Gastrocnemius medialis (tissue), 4 donors: Measurements from ENCODE around the gene CALD1. TPM values are rescaled to one million over a fixed set of nuclear protein-coding genes. Genes with fewer than 3 reads are reported as not detected.
A peak's percentile ranks its signal among the peaks of the same experiment; 100 is the strongest.

Experiments used
- ATAC-seq, 2 donors: fragments of 150-250 bp; one replicate each; pipeline ENCODE4 v1.9.1; 2016
- DNase-seq, 2 donors: peaks; one replicate each; pipeline ENCODE4 v3.0.0-alpha.2; 2019
- H3K27ac ChIP-seq, 4 donors: fragments of 200-600 bp; sonication (generic); 1 replicate in 1 of 4; 2 replicates in 3 of 4; pipeline ENCODE4 v1.5.1; 2016 to 2018; ENCODE audit warnings: mild to moderate bottlenecking in 2 of 4, moderate library complexity in 1 of 4
- H3K27me3 ChIP-seq, 3 donors: fragments of 200-600 bp; sonication (generic) in 2 of 3; 1 replicate in 1 of 3; 2 replicates in 2 of 3; pipeline versions ENCODE4 v1.5.1 to v1.6.0; 2016 to 2019; ENCODE audit warnings: mild to moderate bottlenecking in 1 of 3, moderate library complexity in 1 of 3
- H3K36me3 ChIP-seq, 2 donors: fragments of 200-600 bp; sonication (generic) in 1 of 2; one replicate each; pipeline ENCODE4 v1.5.1; 2017 to 2018
- H3K4me1 ChIP-seq, 2 donors: fragments of 200-600 bp; sonication (generic) in 1 of 2; one replicate each; pipeline ENCODE4 v1.5.1; 2016 to 2017; ENCODE audit warnings: mild to moderate bottlenecking in 2 of 2
- H3K4me3 ChIP-seq, 4 donors: fragments of 200-600 bp; sonication (generic) in 3 of 4; 1 replicate in 1 of 4; 2 replicates in 3 of 4; pipeline ENCODE4 v1.5.1; 2016 to 2019; ENCODE audit warnings: mild to moderate bottlenecking in 2 of 4
- H3K9me3 ChIP-seq, 3 donors: fragments of 200-600 bp; sonication (generic) in 2 of 3; 1 replicate in 1 of 3; 2 replicates in 2 of 3; pipeline ENCODE4 v1.5.1; 2016 to 2019
- CTCF ChIP-seq, 5 experiments: fragments of 450-650 bp in 3 of 5; fragments of 200-600 bp in 2 of 5; sonication (generic) in 2 of 5; IDR thresholded peaks in 4 of 5; conservative IDR thresholded peaks in 1 of 5; 1 replicate in 4 of 5; 2 replicates in 1 of 5; pipeline ENCODE4 v1.5.1; 2016 to 2019; ENCODE audit warnings: antibody characterized with exemption in 5 of 5, mild to moderate bottlenecking in 3 of 5, moderate library complexity in 3 of 5
- POLR2A ChIP-seq, 2 donors: fragments of 450-650 bp; IDR thresholded peaks; one replicate each; pipeline ENCODE4 v1.6.1; 2017; ENCODE audit warnings: antibody characterized with exemption in 2 of 2, mild to moderate bottlenecking in 2 of 2, moderate library complexity in 2 of 2
- in situ Hi-C, 4 donors: fragments of 200-750 bp; cut with MboI; loops; one replicate each; pipeline versions ENCODE4 v1.15.0 to v1.8.0; 2017; ENCODE audit warnings: low sequenced_read_pairs in 4 of 4
- intact Hi-C: fragments of 100-400 bp; cut with DNase I; formaldehyde crosslinking; loops from one replicate; pipeline ENCODE4 v1.15.1; 2023; ENCODE audit warnings: low total_unique reads
- total RNA-seq, 4 donors: library from RNA; depleted of rRNA; stranded (reverse); fragments of >200 nt; gene quantifications; one replicate each; pipeline versions ENCODE4 v1.1.0 to v1.2.3, GENCODE V29; 2016

Gene CALD1
- total RNA-seq, 4 donors from 2014 or later, result 25.9 to 43.2 (median 32.3) TPM

GRCh38 chr7:134875867-134876266 lies 96.4 kb downstream of the CALD1 start:
- in situ Hi-C loops, result no loop called here
- intact Hi-C loops, result no loop called here

GRCh38 chr7:134878746-134879357 lies 99.4 kb downstream of the CALD1 start:
- no peak overlapping the region for H3K27ac ChIP-seq
- H3K9me3 ChIP-seq, result no peaks in the 10 kb centered on the region
- DNase-seq (no peak), ATAC-seq (no peak)
- no peak overlapping the region for H3K4me3 ChIP-seq
- no peaks in the 10 kb centered on the region for H3K27me3 ChIP-seq
- in situ Hi-C loops (no loop called here), intact Hi-C loops (no loop called here)
- peaks cover 0 to 4% of the 10 kb centered on the region in 2 donors for H3K4me1 ChIP-seq
- TF ChIP-seq POLR2A (IDR thresholded peaks at IDR 0.05), result no peak
- no peak for TF ChIP-seq CTCF (IDR thresholded peaks at IDR 0.05 in 4 of 5, conservative IDR thresholded peaks at IDR 0.05 in 1 of 5)
- H3K36me3 ChIP-seq, result no peaks in the 10 kb centered on the region

More at GRCh38 chr7:134875867-134876266, 96.4 kb downstream of the CALD1 start:
- peak; percentile 60 to 69 for ATAC-seq
- Histone ChIP-seq H3K4me1 (peaks cover 0 to 4% of the 10 kb centered on the region in 2 donors), H3K4me3 (no peak overlapping the region), H3K36me3 (no peaks in the 10 kb centered on the region), H3K27ac (peak overlapping the region; percentile 11 to 63 (median 30)), H3K9me3 (no peaks in the 10 kb centered on the region), H3K27me3 (no peaks in the 10 kb centered on the region)
- DNase-seq, result no peak
- TF ChIP-seq CTCF (IDR thresholded peaks at IDR 0.05 in 4 of 5, conservative IDR thresholded peaks at IDR 0.05 in 1 of 5) (no peak), POLR2A (IDR thresholded peaks at IDR 0.05) (no peak)

- DNase-seq (no peak), ATAC-seq (no peak)
- no peaks in the 10 kb centered on the region for H3K27me3 ChIP-seq
- peaks cover 0 to 4% of the 10 kb centered on the region in 2 donors for H3K4me1 ChIP-seq
- no peak overlapping the region for H3K4me3 ChIP-seq
- H3K36me3 ChIP-seq, result no peaks in the 10 kb centered on the region
- no peaks in the 10 kb centered on the region for H3K9me3 ChIP-seq
- intact Hi-C loops (no loop called here), in situ Hi-C loops (no loop called here)
- TF ChIP-seq CTCF (IDR thresholded peaks at IDR 0.05 in 4 of 5, conservative IDR thresholded peaks at IDR 0.05 in 1 of 5) (no peak), POLR2A (IDR thresholded peaks at IDR 0.05) (no peak)
- no peak overlapping the region for H3K27ac ChIP-seq
Observed at GRCh38 chr7:134879815-134880475, 100.5 kb downstream of the CALD1 start.

- no peak for TF ChIP-seq CTCF (IDR thresholded peaks at IDR 0.05 in 4 of 5, conservative IDR thresholded peaks at IDR 0.05 in 1 of 5)
- no peak for TF ChIP-seq POLR2A (IDR thresholded peaks at IDR 0.05)
- no peak overlapping the region for H3K27ac ChIP-seq
- DNase-seq (no peak), ATAC-seq (no peak)
- H3K4me1 ChIP-seq, result peaks cover 0 to 7% of the 10 kb centered on the region in 2 donors
- no peak overlapping the region for H3K4me3 ChIP-seq
- intact Hi-C loops, result no loop called here
- H3K9me3 ChIP-seq, result no peaks in the 10 kb centered on the region
- H3K27me3 ChIP-seq, result no peaks in the 10 kb centered on the region
- H3K36me3 ChIP-seq, result no peaks in the 10 kb centered on the region
- in situ Hi-C loops, result no loop called here
Observed at GRCh38 chr7:134882481-134882880, 103.0 kb downstream of the CALD1 start.
